ENCODE measurements around the gene SLC39A2. TPM values are rescaled to one million over a fixed set of nuclear protein-coding genes. Genes with fewer than 3 reads are reported as not detected.

Gene SLC39A2
- total and polyA plus RNA-seq, 11 donors, result not detected

DNA sequence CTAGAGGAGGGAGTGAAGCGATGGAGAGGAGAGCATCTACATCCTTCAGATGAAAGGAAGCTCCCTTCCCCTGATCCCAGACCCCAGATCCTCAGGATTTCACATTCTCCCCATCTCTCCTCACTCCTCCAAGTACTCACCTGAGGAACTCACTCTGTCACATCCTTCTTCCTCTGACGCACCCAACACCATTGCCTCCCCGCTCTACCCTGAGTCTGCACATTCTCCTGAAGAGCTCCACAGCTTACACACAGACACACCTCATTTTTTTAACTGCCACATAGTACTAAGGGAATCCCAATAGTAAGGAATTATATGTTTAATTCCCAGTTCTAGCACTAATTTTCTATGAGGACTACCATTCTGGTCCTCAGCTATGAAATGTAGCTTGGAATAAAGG lies 25.6 kb upstream of the SLC39A2 start:
- 93 to 97% (median 95%) methylated on average over 3 of the region's 3 CpGs for WGBS, 4 donors

DNA sequence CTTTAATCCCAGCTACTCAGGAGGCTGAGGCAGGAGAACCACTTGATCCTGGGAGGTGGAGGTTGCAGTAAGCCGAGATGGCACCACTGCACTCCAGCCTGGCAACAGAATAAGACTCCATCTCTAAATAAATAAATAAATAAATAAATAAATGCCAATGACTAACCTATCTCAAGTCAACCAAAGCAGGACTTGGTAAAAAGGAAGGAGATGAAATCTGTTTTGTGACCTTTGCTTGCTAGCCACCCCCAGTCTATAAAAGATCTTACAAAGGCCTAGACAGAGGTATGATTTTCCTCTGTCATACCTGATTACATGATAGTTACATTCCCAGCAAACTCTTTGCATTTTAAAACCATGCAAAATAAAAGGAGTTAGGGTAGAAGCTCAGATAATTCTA lies 22.8 kb upstream of the SLC39A2 start:
- Histone ChIP-seq H3K4me3 (no peak overlapping the region), H3K27ac (no peak overlapping the region), H3K27me3 (no peaks in the 10 kb centered on the region), H3K4me1 (peaks cover 0 to 6% (median 4%) of the 10 kb centered on the region in 12 donors), H3K9me3 (no peaks in the 10 kb centered on the region), H3K36me3 (no peaks in the 10 kb centered on the region)
- 92 to 98% (median 96%) methylated on average over 1 of the region's 1 CpG for WGBS, 4 donors
- DNase-seq, result no peak
- TF ChIP-seq, protein P1, sequence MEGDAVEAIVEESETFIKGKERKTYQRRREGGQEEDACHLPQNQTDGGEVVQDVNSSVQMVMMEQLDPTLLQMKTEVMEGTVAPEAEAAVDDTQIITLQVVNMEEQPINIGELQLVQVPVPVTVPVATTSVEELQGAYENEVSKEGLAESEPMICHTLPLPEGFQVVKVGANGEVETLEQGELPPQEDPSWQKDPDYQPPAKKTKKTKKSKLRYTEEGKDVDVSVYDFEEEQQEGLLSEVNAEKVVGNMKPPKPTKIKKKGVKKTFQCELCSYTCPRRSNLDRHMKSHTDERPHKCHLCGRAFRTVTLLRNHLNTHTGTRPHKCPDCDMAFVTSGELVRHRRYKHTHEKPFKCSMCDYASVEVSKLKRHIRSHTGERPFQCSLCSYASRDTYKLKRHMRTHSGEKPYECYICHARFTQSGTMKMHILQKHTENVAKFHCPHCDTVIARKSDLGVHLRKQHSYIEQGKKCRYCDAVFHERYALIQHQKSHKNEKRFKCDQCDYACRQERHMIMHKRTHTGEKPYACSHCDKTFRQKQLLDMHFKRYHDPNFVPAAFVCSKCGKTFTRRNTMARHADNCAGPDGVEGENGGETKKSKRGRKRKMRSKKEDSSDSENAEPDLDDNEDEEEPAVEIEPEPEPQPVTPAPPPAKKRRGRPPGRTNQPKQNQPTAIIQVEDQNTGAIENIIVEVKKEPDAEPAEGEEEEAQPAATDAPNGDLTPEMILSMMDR (IDR thresholded peaks at IDR 0.05), result no peak
- TF ChIP-seq POLR2A (IDR thresholded peaks at IDR 0.05), result no peak
- intact Hi-C loops (cut with DNase I), result loop anchor here in 6 of 10 donors (10.0 kb wide), 5 partner anchors 121 to 361 kb away; partner anchors contain the start of genes ANG (in 1 of the 6) and RNASE4 (in 1 of the 6)
- no peak for ATAC-seq

More for the DNA sequence above, 25.6 kb upstream of the SLC39A2 start:
- H3K4me1 ChIP-seq, result peaks cover 0 to 13% (median 5%) of the 10 kb centered on the region in 12 donors
- no peak for DNase-seq
- no peak overlapping the region for H3K4me3 ChIP-seq
- intact Hi-C loops (cut with DNase I), result loop anchor here in 9 of 10 donors (5.0 to 10.0 kb wide), 9 partner anchors 101 to 359 kb away; partner anchors contain the start of genes RNASE4 (in 2 of the 9) and ANG (in 1 of the 9)
- no peak overlapping the region for H3K27ac ChIP-seq
- no peaks in the 10 kb centered on the region for H3K27me3 ChIP-seq
- H3K36me3 ChIP-seq, result no peaks in the 10 kb centered on the region
- H3K9me3 ChIP-seq, result no peaks in the 10 kb centered on the region
- no peak for ATAC-seq
- TF ChIP-seq, protein P1 (IDR thresholded peaks at IDR 0.05), result no peak
- TF ChIP-seq POLR2A (IDR thresholded peaks at IDR 0.05), result no peak

DNA sequence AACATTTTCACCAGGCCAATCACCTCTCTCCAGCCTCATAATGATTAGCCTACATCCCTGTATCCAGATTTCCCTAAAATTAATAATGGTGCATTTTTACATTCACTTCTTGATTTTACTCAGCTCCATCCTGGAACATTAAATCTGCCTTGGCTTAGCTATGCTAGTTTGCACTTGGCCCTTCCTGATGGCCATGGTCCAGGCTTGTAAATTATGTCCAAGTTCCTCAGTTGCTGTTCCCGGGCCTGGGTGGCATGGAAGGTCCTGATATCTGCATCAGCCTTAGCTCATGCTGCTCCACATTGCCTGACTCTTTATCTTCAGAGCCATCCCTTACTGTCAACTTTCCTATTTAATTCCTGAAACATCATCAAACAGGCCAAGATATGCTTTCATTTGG lies 20.4 kb upstream of the SLC39A2 start:
- DNase-seq (no peak), ATAC-seq (no peak)
- no peaks in the 10 kb centered on the region for H3K4me1 ChIP-seq
- no peak for TF ChIP-seq POLR2A (IDR thresholded peaks at IDR 0.05)
- TF ChIP-seq, protein P1 (IDR thresholded peaks at IDR 0.05), result no peak
- no peaks in the 10 kb centered on the region for H3K36me3 ChIP-seq
- no peaks in the 10 kb centered on the region for H3K27me3 ChIP-seq
- 60 to 82% (median 70%) methylated on average over 1 of the region's 1 CpG for WGBS, 4 donors
- H3K27ac ChIP-seq, result no peak overlapping the region
- no peak overlapping the region for H3K4me3 ChIP-seq
- no peaks in the 10 kb centered on the region for H3K9me3 ChIP-seq
- intact Hi-C loops (cut with DNase I), result loop anchor here in 6 of 10 donors (10.0 kb wide), 5 partner anchors 124 to 364 kb away; partner anchors contain the start of genes ANG (in 1 of the 6) and RNASE4 (in 1 of the 6)

DNA sequence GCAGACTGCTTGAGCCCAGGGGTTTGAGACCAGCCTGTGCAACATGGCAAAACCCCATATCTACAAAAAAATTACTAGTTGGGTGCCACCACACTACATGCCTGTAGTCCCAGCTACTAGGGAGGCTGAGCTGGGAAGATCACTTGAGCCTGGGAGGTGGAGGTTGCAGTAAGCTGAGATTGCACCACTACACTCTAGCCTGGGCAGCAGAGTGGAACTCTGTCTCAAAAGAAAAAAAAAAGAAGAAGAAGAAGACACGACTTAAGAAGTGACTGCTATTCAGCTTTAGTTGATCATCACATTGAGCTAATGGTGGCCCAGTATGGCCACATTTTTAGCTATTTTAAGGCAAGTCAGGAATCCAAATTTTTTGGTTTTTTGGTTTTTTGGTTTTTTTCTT lies 18.2 kb upstream of the SLC39A2 start:
- H3K36me3 ChIP-seq, result no peaks in the 10 kb centered on the region
- no peaks in the 10 kb centered on the region for H3K9me3 ChIP-seq
- TF ChIP-seq POLR2A (IDR thresholded peaks at IDR 0.05), result no peak
- TF ChIP-seq, protein P1 (IDR thresholded peaks at IDR 0.05), result no peak
- 64 to 84% (median 80%) methylated on average over 1 of the region's 1 CpG for WGBS, 4 donors
- H3K4me1 ChIP-seq, result peaks cover 0 to 2% (median 0%) of the 10 kb centered on the region in 12 donors
- intact Hi-C loops (cut with DNase I), result no loop called here
- DNase-seq (no peak), ATAC-seq (no peak)
- H3K27ac ChIP-seq, result no peak overlapping the region
- H3K4me3 ChIP-seq, result no peak overlapping the region
- no peaks in the 10 kb centered on the region for H3K27me3 ChIP-seq
